ENCODE measurements around the gene TSTD1. TPM values are rescaled to one million over a fixed set of nuclear protein-coding genes. Genes with fewer than 3 reads are reported as not detected.

Gene TSTD1
- total RNA-seq, 1 experiment from 2014 or later: 74.5 TPM

DNA sequence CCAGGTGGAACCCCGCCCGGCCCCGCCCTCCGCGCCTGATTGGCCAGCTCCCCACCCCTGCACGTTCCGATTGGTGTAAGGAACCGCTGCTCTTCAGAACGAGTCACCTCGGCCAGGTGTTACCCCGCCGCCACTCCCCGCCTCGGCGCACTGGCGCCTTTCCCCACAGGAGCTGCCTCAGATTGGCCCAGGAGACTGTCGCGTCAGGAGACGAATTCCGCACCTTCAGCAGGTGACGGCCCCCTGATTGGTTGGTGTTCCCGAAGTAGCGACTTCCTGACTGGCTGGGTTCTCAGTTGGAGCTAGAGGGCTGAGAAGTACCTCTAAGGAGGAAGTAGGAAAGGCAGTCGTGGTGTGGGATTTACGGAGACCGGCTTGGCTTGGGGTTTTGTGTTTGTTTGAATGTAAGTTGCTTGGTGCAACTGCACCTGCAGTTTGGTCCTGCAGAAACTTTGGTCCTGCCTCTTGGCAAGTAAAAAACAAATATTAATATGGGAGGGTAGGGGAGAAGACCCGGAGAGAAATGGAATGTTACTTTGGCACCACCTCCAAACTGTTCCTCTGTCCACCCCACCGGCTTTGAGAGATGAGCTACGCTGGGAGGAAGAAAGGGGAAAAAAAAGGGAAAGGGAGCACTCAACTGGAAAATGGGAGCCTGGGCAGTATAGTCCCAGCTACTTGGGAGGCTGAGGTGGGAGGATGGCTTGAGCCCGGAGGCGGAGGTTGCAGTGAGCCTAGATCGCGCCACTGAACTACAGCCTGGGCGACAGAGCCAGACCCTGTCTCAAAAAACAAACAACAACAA, 17.4 kb downstream of the TSTD1 start (continued):
- TF ChIP-seq, protein P1, sequence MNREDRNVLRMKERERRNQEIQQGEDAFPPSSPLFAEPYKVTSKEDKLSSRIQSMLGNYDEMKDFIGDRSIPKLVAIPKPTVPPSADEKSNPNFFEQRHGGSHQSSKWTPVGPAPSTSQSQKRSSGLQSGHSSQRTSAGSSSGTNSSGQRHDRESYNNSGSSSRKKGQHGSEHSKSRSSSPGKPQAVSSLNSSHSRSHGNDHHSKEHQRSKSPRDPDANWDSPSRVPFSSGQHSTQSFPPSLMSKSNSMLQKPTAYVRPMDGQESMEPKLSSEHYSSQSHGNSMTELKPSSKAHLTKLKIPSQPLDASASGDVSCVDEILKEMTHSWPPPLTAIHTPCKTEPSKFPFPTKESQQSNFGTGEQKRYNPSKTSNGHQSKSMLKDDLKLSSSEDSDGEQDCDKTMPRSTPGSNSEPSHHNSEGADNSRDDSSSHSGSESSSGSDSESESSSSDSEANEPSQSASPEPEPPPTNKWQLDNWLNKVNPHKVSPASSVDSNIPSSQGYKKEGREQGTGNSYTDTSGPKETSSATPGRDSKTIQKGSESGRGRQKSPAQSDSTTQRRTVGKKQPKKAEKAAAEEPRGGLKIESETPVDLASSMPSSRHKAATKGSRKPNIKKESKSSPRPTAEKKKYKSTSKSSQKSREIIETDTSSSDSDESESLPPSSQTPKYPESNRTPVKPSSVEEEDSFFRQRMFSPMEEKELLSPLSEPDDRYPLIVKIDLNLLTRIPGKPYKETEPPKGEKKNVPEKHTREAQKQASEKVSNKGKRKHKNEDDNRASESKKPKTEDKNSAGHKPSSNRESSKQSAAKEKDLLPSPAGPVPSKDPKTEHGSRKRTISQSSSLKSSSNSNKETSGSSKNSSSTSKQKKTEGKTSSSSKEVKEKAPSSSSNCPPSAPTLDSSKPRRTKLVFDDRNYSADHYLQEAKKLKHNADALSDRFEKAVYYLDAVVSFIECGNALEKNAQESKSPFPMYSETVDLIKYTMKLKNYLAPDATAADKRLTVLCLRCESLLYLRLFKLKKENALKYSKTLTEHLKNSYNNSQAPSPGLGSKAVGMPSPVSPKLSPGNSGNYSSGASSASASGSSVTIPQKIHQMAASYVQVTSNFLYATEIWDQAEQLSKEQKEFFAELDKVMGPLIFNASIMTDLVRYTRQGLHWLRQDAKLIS (CRISPR knock-in tag; IDR thresholded peaks at IDR 0.05; ENCODE audit: borderline replicate concordance): no peak
- TF ChIP-seq, protein P2, sequence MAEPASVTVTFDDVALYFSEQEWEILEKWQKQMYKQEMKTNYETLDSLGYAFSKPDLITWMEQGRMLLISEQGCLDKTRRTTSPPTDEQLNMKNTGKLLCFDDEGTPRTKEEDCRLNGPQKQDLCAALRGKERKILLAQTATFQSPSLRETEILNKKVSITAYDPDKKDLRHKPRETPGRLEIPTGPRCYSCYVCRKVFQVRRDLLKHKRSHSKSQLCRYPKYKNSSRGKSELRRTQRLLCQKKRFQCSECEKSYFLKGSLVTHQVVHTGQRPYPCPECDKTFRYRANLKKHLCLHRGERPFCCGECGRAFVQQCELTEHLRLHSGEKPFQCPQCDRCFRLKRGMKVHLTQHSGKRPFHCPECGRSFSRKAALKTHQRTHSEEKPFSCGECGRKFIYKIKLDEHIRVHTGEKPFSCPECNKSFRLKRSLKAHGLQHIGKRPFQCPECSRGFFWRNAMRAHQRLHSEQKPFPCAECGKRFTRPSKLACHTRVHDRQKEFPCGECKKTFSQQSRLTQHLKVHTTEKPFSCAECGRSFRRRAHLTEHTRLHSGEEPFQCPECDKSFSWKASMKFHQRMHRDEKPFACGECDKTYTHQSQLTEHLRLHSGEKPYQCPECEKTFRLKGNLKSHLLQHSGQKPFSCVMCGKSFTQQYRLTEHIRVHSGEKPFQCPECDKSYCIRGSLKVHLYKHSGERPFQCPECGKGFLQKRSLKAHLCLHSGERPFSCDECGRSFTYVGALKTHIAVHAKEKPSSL (CRISPR knock-in tag; conservative IDR thresholded peaks at IDR 0.05): no peak
- TF ChIP-seq JUN (CRISPR knock-in tag; IDR thresholded peaks at IDR 0.05) (0 out of 2 replicates have a peak, but pooled peaks have one; percentile 41), CREM (CRISPR knock-in tag; IDR thresholded peaks at IDR 0.05) (peak; percentile 80; the same call in 1 of the 2 replicates), NFE2L1 (CRISPR knock-in tag; IDR thresholded peaks at IDR 0.05) (no peak), RORB (CRISPR knock-in tag; IDR thresholded peaks at IDR 0.05) (no peak)
- TF ChIP-seq, protein P3, sequence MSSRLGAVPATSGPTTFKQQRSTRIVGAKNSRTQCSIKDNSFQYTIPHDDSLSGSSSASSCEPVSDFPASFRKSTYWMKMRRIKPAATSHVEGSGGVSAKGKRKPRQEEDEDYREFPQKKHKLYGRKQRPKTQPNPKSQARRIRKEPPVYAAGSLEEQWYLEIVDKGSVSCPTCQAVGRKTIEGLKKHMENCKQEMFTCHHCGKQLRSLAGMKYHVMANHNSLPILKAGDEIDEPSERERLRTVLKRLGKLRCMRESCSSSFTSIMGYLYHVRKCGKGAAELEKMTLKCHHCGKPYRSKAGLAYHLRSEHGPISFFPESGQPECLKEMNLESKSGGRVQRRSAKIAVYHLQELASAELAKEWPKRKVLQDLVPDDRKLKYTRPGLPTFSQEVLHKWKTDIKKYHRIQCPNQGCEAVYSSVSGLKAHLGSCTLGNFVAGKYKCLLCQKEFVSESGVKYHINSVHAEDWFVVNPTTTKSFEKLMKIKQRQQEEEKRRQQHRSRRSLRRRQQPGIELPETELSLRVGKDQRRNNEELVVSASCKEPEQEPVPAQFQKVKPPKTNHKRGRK (CRISPR knock-in tag; IDR thresholded peaks at IDR 0.05; ENCODE audit: borderline replicate concordance): no peak
- TF ChIP-seq, protein P4, sequence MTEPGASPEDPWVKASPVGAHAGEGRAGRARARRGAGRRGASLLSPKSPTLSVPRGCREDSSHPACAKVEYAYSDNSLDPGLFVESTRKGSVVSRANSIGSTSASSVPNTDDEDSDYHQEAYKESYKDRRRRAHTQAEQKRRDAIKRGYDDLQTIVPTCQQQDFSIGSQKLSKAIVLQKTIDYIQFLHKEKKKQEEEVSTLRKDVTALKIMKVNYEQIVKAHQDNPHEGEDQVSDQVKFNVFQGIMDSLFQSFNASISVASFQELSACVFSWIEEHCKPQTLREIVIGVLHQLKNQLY (CRISPR knock-in tag; IDR thresholded peaks at IDR 0.05): no peak
- TF ChIP-seq, protein P5, sequence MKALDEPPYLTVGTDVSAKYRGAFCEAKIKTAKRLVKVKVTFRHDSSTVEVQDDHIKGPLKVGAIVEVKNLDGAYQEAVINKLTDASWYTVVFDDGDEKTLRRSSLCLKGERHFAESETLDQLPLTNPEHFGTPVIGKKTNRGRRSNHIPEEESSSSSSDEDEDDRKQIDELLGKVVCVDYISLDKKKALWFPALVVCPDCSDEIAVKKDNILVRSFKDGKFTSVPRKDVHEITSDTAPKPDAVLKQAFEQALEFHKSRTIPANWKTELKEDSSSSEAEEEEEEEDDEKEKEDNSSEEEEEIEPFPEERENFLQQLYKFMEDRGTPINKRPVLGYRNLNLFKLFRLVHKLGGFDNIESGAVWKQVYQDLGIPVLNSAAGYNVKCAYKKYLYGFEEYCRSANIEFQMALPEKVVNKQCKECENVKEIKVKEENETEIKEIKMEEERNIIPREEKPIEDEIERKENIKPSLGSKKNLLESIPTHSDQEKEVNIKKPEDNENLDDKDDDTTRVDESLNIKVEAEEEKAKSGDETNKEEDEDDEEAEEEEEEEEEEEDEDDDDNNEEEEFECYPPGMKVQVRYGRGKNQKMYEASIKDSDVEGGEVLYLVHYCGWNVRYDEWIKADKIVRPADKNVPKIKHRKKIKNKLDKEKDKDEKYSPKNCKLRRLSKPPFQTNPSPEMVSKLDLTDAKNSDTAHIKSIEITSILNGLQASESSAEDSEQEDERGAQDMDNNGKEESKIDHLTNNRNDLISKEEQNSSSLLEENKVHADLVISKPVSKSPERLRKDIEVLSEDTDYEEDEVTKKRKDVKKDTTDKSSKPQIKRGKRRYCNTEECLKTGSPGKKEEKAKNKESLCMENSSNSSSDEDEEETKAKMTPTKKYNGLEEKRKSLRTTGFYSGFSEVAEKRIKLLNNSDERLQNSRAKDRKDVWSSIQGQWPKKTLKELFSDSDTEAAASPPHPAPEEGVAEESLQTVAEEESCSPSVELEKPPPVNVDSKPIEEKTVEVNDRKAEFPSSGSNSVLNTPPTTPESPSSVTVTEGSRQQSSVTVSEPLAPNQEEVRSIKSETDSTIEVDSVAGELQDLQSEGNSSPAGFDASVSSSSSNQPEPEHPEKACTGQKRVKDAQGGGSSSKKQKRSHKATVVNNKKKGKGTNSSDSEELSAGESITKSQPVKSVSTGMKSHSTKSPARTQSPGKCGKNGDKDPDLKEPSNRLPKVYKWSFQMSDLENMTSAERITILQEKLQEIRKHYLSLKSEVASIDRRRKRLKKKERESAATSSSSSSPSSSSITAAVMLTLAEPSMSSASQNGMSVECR (CRISPR knock-in tag; IDR thresholded peaks at IDR 0.05; ENCODE audit: borderline replicate concordance): 0 out of 2 replicates have a peak, but pooled peaks have one; percentile 29
- TF ChIP-seq, protein P6, sequence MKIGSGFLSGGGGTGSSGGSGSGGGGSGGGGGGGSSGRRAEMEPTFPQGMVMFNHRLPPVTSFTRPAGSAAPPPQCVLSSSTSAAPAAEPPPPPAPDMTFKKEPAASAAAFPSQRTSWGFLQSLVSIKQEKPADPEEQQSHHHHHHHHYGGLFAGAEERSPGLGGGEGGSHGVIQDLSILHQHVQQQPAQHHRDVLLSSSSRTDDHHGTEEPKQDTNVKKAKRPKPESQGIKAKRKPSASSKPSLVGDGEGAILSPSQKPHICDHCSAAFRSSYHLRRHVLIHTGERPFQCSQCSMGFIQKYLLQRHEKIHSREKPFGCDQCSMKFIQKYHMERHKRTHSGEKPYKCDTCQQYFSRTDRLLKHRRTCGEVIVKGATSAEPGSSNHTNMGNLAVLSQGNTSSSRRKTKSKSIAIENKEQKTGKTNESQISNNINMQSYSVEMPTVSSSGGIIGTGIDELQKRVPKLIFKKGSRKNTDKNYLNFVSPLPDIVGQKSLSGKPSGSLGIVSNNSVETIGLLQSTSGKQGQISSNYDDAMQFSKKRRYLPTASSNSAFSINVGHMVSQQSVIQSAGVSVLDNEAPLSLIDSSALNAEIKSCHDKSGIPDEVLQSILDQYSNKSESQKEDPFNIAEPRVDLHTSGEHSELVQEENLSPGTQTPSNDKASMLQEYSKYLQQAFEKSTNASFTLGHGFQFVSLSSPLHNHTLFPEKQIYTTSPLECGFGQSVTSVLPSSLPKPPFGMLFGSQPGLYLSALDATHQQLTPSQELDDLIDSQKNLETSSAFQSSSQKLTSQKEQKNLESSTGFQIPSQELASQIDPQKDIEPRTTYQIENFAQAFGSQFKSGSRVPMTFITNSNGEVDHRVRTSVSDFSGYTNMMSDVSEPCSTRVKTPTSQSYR (CRISPR knock-in tag; IDR thresholded peaks at IDR 0.05): no peak
- TF ChIP-seq, protein P7, sequence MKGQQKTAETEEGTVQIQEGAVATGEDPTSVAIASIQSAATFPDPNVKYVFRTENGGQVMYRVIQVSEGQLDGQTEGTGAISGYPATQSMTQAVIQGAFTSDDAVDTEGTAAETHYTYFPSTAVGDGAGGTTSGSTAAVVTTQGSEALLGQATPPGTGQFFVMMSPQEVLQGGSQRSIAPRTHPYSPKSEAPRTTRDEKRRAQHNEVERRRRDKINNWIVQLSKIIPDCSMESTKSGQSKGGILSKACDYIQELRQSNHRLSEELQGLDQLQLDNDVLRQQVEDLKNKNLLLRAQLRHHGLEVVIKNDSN (CRISPR knock-in tag; IDR thresholded peaks at IDR 0.05): peak; percentile 62; the same call in 1 of the 2 replicates
- TF ChIP-seq, protein P8, sequence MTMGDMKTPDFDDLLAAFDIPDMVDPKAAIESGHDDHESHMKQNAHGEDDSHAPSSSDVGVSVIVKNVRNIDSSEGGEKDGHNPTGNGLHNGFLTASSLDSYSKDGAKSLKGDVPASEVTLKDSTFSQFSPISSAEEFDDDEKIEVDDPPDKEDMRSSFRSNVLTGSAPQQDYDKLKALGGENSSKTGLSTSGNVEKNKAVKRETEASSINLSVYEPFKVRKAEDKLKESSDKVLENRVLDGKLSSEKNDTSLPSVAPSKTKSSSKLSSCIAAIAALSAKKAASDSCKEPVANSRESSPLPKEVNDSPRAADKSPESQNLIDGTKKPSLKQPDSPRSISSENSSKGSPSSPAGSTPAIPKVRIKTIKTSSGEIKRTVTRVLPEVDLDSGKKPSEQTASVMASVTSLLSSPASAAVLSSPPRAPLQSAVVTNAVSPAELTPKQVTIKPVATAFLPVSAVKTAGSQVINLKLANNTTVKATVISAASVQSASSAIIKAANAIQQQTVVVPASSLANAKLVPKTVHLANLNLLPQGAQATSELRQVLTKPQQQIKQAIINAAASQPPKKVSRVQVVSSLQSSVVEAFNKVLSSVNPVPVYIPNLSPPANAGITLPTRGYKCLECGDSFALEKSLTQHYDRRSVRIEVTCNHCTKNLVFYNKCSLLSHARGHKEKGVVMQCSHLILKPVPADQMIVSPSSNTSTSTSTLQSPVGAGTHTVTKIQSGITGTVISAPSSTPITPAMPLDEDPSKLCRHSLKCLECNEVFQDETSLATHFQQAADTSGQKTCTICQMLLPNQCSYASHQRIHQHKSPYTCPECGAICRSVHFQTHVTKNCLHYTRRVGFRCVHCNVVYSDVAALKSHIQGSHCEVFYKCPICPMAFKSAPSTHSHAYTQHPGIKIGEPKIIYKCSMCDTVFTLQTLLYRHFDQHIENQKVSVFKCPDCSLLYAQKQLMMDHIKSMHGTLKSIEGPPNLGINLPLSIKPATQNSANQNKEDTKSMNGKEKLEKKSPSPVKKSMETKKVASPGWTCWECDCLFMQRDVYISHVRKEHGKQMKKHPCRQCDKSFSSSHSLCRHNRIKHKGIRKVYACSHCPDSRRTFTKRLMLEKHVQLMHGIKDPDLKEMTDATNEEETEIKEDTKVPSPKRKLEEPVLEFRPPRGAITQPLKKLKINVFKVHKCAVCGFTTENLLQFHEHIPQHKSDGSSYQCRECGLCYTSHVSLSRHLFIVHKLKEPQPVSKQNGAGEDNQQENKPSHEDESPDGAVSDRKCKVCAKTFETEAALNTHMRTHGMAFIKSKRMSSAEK (CRISPR knock-in tag; IDR thresholded peaks at IDR 0.05; ENCODE audit: borderline replicate concordance): no peak
- TF ChIP-seq, protein P9, sequence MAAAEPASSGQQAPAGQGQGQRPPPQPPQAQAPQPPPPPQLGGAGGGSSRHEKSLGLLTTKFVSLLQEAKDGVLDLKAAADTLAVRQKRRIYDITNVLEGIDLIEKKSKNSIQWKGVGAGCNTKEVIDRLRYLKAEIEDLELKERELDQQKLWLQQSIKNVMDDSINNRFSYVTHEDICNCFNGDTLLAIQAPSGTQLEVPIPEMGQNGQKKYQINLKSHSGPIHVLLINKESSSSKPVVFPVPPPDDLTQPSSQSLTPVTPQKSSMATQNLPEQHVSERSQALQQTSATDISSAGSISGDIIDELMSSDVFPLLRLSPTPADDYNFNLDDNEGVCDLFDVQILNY (CRISPR knock-in tag; IDR thresholded peaks at IDR 0.05): peak; percentile 88; the same call in 1 of the 2 replicates

All from WTC11 (cell line).